ENCODE results near the gene EXOC1.
"Not testable (repeated sequence)": the region's sequence is repeated elsewhere in the genome, so short reads cannot be mapped to it uniquely, and the experiment has no call there.

The EXOC1 gene

GRCh38 chr4:55912249-55912648, 58.8 kb downstream of the EXOC1 start:
- DNase-seq, result no peak

GRCh38 chr4:55920571-55920970, 67.1 kb downstream of the EXOC1 start:
- no peak for DNase-seq

GRCh38 chr4:55921093-55921492, 67.6 kb downstream of the EXOC1 start:
- DNase-seq, result no peak

GRCh38 chr4:55925241-55925640, 71.8 kb downstream of the EXOC1 start:
- DNase-seq, result no peak

GRCh38 chr4:55926610-55927009, 73.2 kb downstream of the EXOC1 start:
- no peak for DNase-seq

- no peak for DNase-seq
Measured at GRCh38 chr4:55927803-55928437, 74.5 kb downstream of the EXOC1 start.

- no peak for DNase-seq
Measured at GRCh38 chr4:55928846-55929245, 75.4 kb downstream of the EXOC1 start.

- DNase-seq, result no peak
Measured at GRCh38 chr4:55931043-55931442, 77.6 kb downstream of the EXOC1 start.

- DNase-seq, result no peak
Measured at GRCh38 chr4:55931833-55932232, 78.4 kb downstream of the EXOC1 start.

GRCh38 chr4:55932511-55932910, 79.1 kb downstream of the EXOC1 start:
- no peak for DNase-seq

- DNase-seq, result no peak
Measured at GRCh38 chr4:55933611-55934010, 80.2 kb downstream of the EXOC1 start.

GRCh38 chr4:55935907-55936306, 82.5 kb downstream of the EXOC1 start:
- not testable (repeated sequence) for DNase-seq

GRCh38 chr4:55938481-55938880, 85.0 kb downstream of the EXOC1 start:
- DNase-seq, result no peak

- DNase-seq, result no peak
Measured at GRCh38 chr4:55939421-55939820, 86.0 kb downstream of the EXOC1 start.

- no peak for DNase-seq
Measured at GRCh38 chr4:55941881-55942396, 88.5 kb downstream of the EXOC1 start.

GRCh38 chr4:55947254-55947882, 93.9 kb downstream of the EXOC1 start:
- DNase-seq, result no peak

- no peak for DNase-seq
Measured at GRCh38 chr4:55947912-55948725, 94.7 kb downstream of the EXOC1 start.

- DNase-seq, result peak; percentile 69
Measured at GRCh38 chr4:55948726-55949481, 95.5 kb downstream of the EXOC1 start, which contains the start of gene CEP135. Gene CEP135 (plus strand): TSS chr4:55948945. CDS start chr4:55952131, 3,186 bp downstream.

- DNase-seq, result no peak
Measured at GRCh38 chr4:55949482-55949802, 96.0 kb downstream of the EXOC1 start.

- DNase-seq, result no peak
Measured at GRCh38 chr4:55951191-55951922, 97.9 kb downstream of the EXOC1 start.

All from DMS79 treated with DMSO at 0.1 percent for 48 hours (cell line).